ENCODE data around the gene EIF4E1B.

EIF4E1B gene

DNA sequence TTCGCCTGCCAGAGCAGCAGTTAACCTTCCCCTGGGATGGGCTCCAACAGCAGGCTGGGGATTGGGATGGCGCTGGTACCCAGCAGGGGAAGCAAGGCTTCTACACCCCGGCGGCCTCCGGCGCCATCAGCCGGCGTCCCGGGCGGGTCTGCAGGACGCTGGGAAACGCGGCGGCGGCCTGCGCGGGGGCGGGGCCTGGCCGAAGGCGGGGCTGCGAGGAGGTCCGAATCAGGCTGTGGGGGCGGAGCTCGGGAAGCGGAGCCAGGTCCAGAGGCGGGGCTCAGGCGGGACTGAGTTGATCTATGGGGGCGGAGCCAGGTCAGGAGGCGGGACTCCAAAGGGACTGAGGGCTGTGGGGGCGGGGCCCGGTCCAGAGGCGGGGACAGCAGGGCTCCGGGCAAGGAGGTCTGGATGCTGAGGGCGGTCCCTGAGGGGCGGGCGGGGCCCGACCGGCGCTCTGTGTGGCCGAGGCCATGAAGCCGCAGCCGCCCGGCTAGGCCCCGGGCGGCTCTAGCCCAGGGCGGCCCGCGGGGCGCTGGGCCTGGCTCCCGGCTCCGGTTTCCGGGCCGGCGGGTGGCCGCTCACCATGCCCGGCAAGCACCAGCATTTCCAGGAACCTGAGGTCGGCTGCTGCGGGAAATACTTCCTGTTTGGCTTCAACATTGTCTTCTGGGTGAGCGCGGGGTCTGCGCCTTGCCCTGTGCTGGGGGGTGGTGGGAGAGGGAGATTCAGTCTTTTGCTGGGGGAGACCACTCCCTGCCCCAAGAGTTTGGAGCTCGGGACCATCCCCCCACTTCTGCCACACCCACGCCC is 16.8 kb downstream of the EIF4E1B start, which contains the start of gene TSPAN17:
Gene TSPAN17 (plus strand): TSS at position 455 of the 813 bp plus-strand sequence. CDS start 132 bp downstream, at position 587.
- H3K27me3 ChIP-seq (ENCODE audit: insufficient read depth, low read length, poor library complexity, severe bottlenecking), result no peaks in the 10 kb centered on the region
- H3K4me1 ChIP-seq (ENCODE audit: insufficient read depth, low read length, poor library complexity, severe bottlenecking), result peaks cover 12% of the 10 kb centered on the region
- peak within 1 kb of the TSS; percentile 80 for H3K9ac ChIP-seq (ENCODE audit: low read depth, low read length, poor library complexity, severe bottlenecking)
- H4K20me1 ChIP-seq (ENCODE audit: insufficient read depth, low read length, poor library complexity, severe bottlenecking), result no peaks in the 10 kb centered on the region
- H3K4me2 ChIP-seq (ENCODE audit: low read depth, low read length, poor library complexity, severe bottlenecking), result peak within 1 kb of the TSS; percentile 79
- H3K79me2 ChIP-seq (ENCODE audit: insufficient read depth, low read length), result peaks cover 7% of the 10 kb centered on the region; the same call in 1 of the 2 replicates
- peak within 1 kb of the TSS; percentile 86 for H3K4me3 ChIP-seq (ENCODE audit: low read length, poor library complexity, severe bottlenecking)
- H3K9me3 ChIP-seq (ENCODE audit: insufficient read depth, low read depth, low read length), result no peaks in the 10 kb centered on the region
- TF ChIP-seq, protein P1, sequence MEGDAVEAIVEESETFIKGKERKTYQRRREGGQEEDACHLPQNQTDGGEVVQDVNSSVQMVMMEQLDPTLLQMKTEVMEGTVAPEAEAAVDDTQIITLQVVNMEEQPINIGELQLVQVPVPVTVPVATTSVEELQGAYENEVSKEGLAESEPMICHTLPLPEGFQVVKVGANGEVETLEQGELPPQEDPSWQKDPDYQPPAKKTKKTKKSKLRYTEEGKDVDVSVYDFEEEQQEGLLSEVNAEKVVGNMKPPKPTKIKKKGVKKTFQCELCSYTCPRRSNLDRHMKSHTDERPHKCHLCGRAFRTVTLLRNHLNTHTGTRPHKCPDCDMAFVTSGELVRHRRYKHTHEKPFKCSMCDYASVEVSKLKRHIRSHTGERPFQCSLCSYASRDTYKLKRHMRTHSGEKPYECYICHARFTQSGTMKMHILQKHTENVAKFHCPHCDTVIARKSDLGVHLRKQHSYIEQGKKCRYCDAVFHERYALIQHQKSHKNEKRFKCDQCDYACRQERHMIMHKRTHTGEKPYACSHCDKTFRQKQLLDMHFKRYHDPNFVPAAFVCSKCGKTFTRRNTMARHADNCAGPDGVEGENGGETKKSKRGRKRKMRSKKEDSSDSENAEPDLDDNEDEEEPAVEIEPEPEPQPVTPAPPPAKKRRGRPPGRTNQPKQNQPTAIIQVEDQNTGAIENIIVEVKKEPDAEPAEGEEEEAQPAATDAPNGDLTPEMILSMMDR (conservative IDR thresholded peaks at IDR 0.05; ENCODE audit: low read length), result no peak
- no peak for TF ChIP-seq EZH2phosphoT487 (IDR thresholded peaks at IDR 0.05; ENCODE audit: borderline replicate concordance)
- H2AFZ ChIP-seq (ENCODE audit: low read length), result peak within 1 kb of the TSS; percentile 86
- no peaks in the 10 kb centered on the region for H3K36me3 ChIP-seq (ENCODE audit: insufficient read depth, low read length)
- no peaks in the 10 kb centered on the region for H3F3A ChIP-seq (ENCODE audit: low read depth)
- H3K9me2 ChIP-seq (replicated peaks; ENCODE audit: low read depth, low read length), result no peaks in the 10 kb centered on the region

DNA sequence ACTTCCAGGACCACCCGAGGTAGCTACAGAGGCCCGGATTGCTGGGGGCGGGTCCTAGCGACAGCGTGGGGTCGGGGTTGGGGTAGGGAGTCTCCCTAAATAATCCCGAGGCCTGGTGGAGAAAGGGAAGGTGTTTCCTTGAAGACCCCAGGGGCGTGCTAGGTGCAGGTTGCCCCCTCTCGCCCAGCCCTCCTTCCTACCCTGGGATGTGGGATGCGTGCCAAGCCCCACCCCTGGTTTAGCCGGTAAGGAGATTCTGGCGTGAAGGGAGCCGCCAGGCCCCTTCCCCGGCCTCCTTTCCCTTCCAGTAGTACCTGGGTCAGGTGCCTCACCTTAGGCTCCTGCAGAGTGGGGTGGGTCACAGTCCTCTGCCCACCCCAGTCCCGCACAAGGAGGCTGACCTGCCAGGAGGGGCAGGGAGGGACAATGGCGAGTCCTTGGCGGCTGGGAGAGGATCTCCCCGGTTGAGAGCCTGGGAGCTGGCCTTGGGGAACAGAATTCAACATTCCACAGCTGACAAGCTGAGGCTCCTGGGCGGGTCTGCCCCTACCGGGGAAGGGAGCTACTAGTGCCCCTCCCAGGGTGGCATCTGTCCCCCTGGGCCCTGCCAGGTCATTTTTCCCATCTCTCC is 17.5 kb downstream of the EIF4E1B start:
- Histone ChIP-seq H3K36me3 (ENCODE audit: insufficient read depth, low read length) (no peaks in the 10 kb centered on the region), H3F3A (ENCODE audit: low read depth) (no peaks in the 10 kb centered on the region), H3K9me3 (ENCODE audit: insufficient read depth, low read depth, low read length) (no peaks in the 10 kb centered on the region), H3K4me1 (ENCODE audit: insufficient read depth, low read length, poor library complexity, severe bottlenecking) (peaks cover 12% of the 10 kb centered on the region), H3K9ac (ENCODE audit: low read depth, low read length, poor library complexity, severe bottlenecking) (peak overlapping the region; percentile 80), H3K4me3 (ENCODE audit: low read length, poor library complexity, severe bottlenecking) (peak overlapping the region; percentile 86), H3K4me2 (ENCODE audit: low read depth, low read length, poor library complexity, severe bottlenecking) (peak overlapping the region; percentile 79), H3K27me3 (ENCODE audit: insufficient read depth, low read length, poor library complexity, severe bottlenecking) (no peaks in the 10 kb centered on the region), H3K79me2 (ENCODE audit: insufficient read depth, low read length) (peaks cover 7% of the 10 kb centered on the region; the same call in 1 of the 2 replicates), H2AFZ (ENCODE audit: low read length) (peak overlapping the region; percentile 86), H4K20me1 (ENCODE audit: insufficient read depth, low read length, poor library complexity, severe bottlenecking) (no peaks in the 10 kb centered on the region), H3K9me2 (replicated peaks; ENCODE audit: low read depth, low read length) (no peaks in the 10 kb centered on the region)
- TF ChIP-seq, protein P1 (conservative IDR thresholded peaks at IDR 0.05; ENCODE audit: low read length), result no peak
- TF ChIP-seq EZH2phosphoT487 (IDR thresholded peaks at IDR 0.05; ENCODE audit: borderline replicate concordance), result no peak

DNA sequence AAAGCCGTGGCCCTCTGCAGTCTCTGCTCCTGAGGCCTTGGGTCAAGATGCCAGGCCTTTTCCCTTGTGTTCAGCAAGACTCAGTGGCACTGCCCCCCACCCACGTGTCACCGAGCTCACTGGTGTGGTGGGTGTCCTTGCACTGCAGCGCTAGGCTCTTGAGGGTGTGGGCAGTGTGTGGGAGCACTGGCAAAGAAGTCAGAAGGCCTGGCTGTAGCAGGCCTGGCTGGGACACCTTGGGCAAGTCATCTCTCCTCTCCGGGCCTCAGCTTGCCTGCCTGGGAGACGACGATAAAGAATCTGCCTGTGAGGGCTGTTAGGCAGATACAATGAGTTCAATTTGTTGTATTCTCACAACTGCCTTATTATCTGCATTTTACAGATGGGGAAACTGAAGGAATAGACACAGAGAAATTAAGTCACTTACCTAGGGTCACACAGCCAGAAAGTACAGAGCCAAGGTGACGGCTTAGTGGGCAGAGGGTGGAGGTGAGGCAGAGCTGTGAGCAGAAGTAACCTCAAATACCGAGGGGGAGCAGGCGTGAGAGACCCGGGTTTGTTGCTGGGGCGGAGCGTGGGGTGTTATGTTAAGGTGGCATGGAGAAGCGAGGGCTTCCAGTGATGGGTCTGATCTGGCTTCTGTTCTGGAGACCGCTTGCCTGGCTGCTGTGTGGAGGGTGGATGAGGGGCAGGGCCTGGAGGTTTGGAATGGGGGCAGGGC is 18.2 kb downstream of the EIF4E1B start:
- H3K9ac ChIP-seq (ENCODE audit: low read depth, low read length, poor library complexity, severe bottlenecking), result peak overlapping the region; percentile 80

More for the DNA sequence above, 18.2 kb downstream of the EIF4E1B start:
- Histone ChIP-seq H3K4me1 (ENCODE audit: insufficient read depth, low read length, poor library complexity, severe bottlenecking) (peaks cover 12% of the 10 kb centered on the region), H3K79me2 (ENCODE audit: insufficient read depth, low read length) (peaks cover 7% of the 10 kb centered on the region; the same call in 1 of the 2 replicates), H4K20me1 (ENCODE audit: insufficient read depth, low read length, poor library complexity, severe bottlenecking) (no peaks in the 10 kb centered on the region), H3K27me3 (ENCODE audit: insufficient read depth, low read length, poor library complexity, severe bottlenecking) (no peaks in the 10 kb centered on the region), H3K4me3 (ENCODE audit: low read length, poor library complexity, severe bottlenecking) (peak overlapping the region; percentile 86), H3K9me3 (ENCODE audit: insufficient read depth, low read depth, low read length) (no peaks in the 10 kb centered on the region), H3F3A (ENCODE audit: low read depth) (no peaks in the 10 kb centered on the region), H3K36me3 (ENCODE audit: insufficient read depth, low read length) (no peaks in the 10 kb centered on the region), H3K4me2 (ENCODE audit: low read depth, low read length, poor library complexity, severe bottlenecking) (peak overlapping the region; percentile 79), H2AFZ (ENCODE audit: low read length) (no peak overlapping the region), H3K9me2 (replicated peaks; ENCODE audit: low read depth, low read length) (no peaks in the 10 kb centered on the region)
- TF ChIP-seq EZH2phosphoT487 (IDR thresholded peaks at IDR 0.05; ENCODE audit: borderline replicate concordance), result no peak
- TF ChIP-seq, protein P1 (conservative IDR thresholded peaks at IDR 0.05; ENCODE audit: low read length), result no peak

Data from Loucy (cell line).